ENCODE results near the gene EDC3. TPM values are rescaled to one million over a fixed set of nuclear protein-coding genes. Genes with fewer than 3 reads are reported as not detected.

EDC3 gene
- polyA plus RNA-seq, 1 of the 3 experiments (the other 2 are of a cell fraction), result 34.9 TPM

- H3K36me3 ChIP-seq (replicated peaks in 1 of 2; ENCODE audit: control insufficient read depth in 1 of 2, insufficient read depth in 2 of 2, low read length in 1 of 2), result peaks cover 31 to 90% of the 10 kb centered on the region in 2 experiments
Measured at GRCh38 chr15:74627766-74628165, 68.1 kb downstream of the EDC3 start.

GRCh38 chr15:74626752-74627692, 68.8 kb downstream of the EDC3 start:
- Histone ChIP-seq H3K9ac (no peak overlapping the region), H3F3A (replicated peaks; ENCODE audit: insufficient read depth) (peaks cover 5% of the 10 kb centered on the region), H4K20me1 (ENCODE audit: insufficient read depth) (peaks cover 52% of the 10 kb centered on the region), H3K27ac (ENCODE audit: low read depth in 2 of 2, low read length in 1 of 2) (no peak overlapping the region), H3K79me2 (ENCODE audit: insufficient read depth) (peaks cover 16% of the 10 kb centered on the region; the same call in 1 of the 2 replicates), H3K36me3 (replicated peaks in 1 of 2; ENCODE audit: control insufficient read depth in 1 of 2, insufficient read depth in 2 of 2, low read length in 1 of 2) (peaks cover 36 to 91% of the 10 kb centered on the region in 2 experiments), H3K9me2 (no peaks in the 10 kb centered on the region), H3K4me1 (ENCODE audit: control insufficient read depth in 1 of 2, insufficient read depth in 2 of 2, low read depth in 1 of 2, low read length in 1 of 2) (no peaks in the 10 kb centered on the region), H3K4me2 (no peak overlapping the region), H3K27me3 (ENCODE audit: insufficient read depth) (no peaks in the 10 kb centered on the region), H2AFZ (ENCODE audit: low read depth) (no peak overlapping the region), H3K4me3 (ENCODE audit: low read depth in 2 of 2, low read length in 1 of 2) (no peak overlapping the region), H3K9me3 (no peaks in the 10 kb centered on the region)
- TF ChIP-seq, protein P1, sequence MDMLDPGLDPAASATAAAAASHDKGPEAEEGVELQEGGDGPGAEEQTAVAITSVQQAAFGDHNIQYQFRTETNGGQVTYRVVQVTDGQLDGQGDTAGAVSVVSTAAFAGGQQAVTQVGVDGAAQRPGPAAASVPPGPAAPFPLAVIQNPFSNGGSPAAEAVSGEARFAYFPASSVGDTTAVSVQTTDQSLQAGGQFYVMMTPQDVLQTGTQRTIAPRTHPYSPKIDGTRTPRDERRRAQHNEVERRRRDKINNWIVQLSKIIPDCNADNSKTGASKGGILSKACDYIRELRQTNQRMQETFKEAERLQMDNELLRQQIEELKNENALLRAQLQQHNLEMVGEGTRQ (IDR thresholded peaks at IDR 0.05; ENCODE audit: borderline replicate concordance, low read depth, low read length), result no peak
- TF ChIP-seq FOXM1 (IDR thresholded peaks at IDR 0.05; ENCODE audit: low read depth) (no peak), SIN3A (IDR thresholded peaks at IDR 0.05; ENCODE audit: borderline replicate concordance, low read depth, low read length) (no peak), YY1 (IDR thresholded peaks at IDR 0.05; ENCODE audit: low read depth) (no peak), NRF1 (IDR thresholded peaks at IDR 0.05; ENCODE audit: low read depth, low read length) (no peak), EZH2phosphoT487 (IDR thresholded peaks at IDR 0.05; ENCODE audit: borderline replicate concordance, low read depth) (no peak), MAX (IDR thresholded peaks at IDR 0.05; ENCODE audit: low read depth) (no peak), CHD2 (IDR thresholded peaks at IDR 0.05; ENCODE audit: low read length, partially characterized antibody) (no peak), RXRA (IDR thresholded peaks at IDR 0.05; ENCODE audit: borderline replicate concordance, low read depth) (no peak)
- TF ChIP-seq, protein P2, sequence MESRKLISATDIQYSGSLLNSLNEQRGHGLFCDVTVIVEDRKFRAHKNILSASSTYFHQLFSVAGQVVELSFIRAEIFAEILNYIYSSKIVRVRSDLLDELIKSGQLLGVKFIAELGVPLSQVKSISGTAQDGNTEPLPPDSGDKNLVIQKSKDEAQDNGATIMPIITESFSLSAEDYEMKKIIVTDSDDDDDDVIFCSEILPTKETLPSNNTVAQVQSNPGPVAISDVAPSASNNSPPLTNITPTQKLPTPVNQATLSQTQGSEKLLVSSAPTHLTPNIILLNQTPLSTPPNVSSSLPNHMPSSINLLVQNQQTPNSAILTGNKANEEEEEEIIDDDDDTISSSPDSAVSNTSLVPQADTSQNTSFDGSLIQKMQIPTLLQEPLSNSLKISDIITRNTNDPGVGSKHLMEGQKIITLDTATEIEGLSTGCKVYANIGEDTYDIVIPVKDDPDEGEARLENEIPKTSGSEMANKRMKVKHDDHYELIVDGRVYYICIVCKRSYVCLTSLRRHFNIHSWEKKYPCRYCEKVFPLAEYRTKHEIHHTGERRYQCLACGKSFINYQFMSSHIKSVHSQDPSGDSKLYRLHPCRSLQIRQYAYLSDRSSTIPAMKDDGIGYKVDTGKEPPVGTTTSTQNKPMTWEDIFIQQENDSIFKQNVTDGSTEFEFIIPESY (IDR thresholded peaks at IDR 0.05; ENCODE audit: borderline replicate concordance, low read depth), result no peak
- TF ChIP-seq, protein P3, sequence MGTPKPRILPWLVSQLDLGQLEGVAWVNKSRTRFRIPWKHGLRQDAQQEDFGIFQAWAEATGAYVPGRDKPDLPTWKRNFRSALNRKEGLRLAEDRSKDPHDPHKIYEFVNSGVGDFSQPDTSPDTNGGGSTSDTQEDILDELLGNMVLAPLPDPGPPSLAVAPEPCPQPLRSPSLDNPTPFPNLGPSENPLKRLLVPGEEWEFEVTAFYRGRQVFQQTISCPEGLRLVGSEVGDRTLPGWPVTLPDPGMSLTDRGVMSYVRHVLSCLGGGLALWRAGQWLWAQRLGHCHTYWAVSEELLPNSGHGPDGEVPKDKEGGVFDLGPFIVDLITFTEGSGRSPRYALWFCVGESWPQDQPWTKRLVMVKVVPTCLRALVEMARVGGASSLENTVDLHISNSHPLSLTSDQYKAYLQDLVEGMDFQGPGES (IDR thresholded peaks at IDR 0.05; ENCODE audit: low read depth, low read length), result no peak
- TF ChIP-seq, protein P4, sequence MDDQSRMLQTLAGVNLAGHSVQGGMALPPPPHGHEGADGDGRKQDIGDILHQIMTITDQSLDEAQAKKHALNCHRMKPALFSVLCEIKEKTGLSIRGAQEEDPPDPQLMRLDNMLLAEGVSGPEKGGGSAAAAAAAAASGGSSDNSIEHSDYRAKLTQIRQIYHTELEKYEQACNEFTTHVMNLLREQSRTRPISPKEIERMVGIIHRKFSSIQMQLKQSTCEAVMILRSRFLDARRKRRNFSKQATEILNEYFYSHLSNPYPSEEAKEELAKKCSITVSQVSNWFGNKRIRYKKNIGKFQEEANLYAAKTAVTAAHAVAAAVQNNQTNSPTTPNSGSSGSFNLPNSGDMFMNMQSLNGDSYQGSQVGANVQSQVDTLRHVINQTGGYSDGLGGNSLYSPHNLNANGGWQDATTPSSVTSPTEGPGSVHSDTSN (IDR thresholded peaks at IDR 0.05), result no peak
- POLR2A ChIA-PET, result interaction anchor here (1.2 kb wide), 1 partner anchor 11 kb away, joined by 4 read pairs; no protein-coding TSS in a partner anchor
- 92% methylated on average over 5 of the region's 10 CpGs for WGBS (ENCODE audit: low lambda C conversion rate)
- CTCF ChIA-PET, result interaction anchor here (1.0 to 39.4 kb wide), 7 partner anchors 8 to 361 kb away, joined by 3 to 1109 read pairs (median 4); partner anchors contain the start of genes CLK3 and CSK
- no peak for DNase-seq

More at GRCh38 chr15:74627766-74628165, 68.1 kb downstream of the EDC3 start:
- Histone ChIP-seq H3K79me2 (ENCODE audit: insufficient read depth) (peaks cover 9% of the 10 kb centered on the region; the same call in 1 of the 2 replicates), H3K27ac (ENCODE audit: low read depth in 2 of 2, low read length in 1 of 2) (no peak overlapping the region), H3F3A (replicated peaks; ENCODE audit: insufficient read depth) (peaks cover 5% of the 10 kb centered on the region), H4K20me1 (ENCODE audit: insufficient read depth) (peaks cover 51% of the 10 kb centered on the region), H3K4me3 (ENCODE audit: low read depth in 2 of 2, low read length in 1 of 2) (no peak overlapping the region), H3K4me1 (ENCODE audit: control insufficient read depth in 1 of 2, insufficient read depth in 2 of 2, low read depth in 1 of 2, low read length in 1 of 2) (no peaks in the 10 kb centered on the region), H3K9ac (no peak overlapping the region), H2AFZ (ENCODE audit: low read depth) (no peak overlapping the region), H3K9me2 (no peaks in the 10 kb centered on the region), H3K27me3 (ENCODE audit: insufficient read depth) (no peaks in the 10 kb centered on the region), H3K9me3 (no peaks in the 10 kb centered on the region), H3K4me2 (no peak overlapping the region)
- no peak for DNase-seq
- 82% methylated on average over 3 of the region's 5 CpGs for WGBS (ENCODE audit: low lambda C conversion rate)
- POLR2A ChIA-PET, result interaction anchor here (0.5 kb wide), 1 partner anchor 981 kb away, joined by 3 read pairs; no protein-coding TSS in a partner anchor
- CTCF ChIA-PET, result interaction anchor here (1.1 to 39.4 kb wide), 5 partner anchors 8 to 323 kb away, joined by 4 to 1109 read pairs (median 4); partner anchors contain the start of genes CLK3 and CSK
- TF ChIP-seq NFIC (IDR thresholded peaks at IDR 0.05; ENCODE audit: borderline replicate concordance) (no peak), FOXJ3 (CRISPR knock-in tag; IDR thresholded peaks at IDR 0.05) (no peak)
